ENCODE data around the gene DLAT.

DNA sequence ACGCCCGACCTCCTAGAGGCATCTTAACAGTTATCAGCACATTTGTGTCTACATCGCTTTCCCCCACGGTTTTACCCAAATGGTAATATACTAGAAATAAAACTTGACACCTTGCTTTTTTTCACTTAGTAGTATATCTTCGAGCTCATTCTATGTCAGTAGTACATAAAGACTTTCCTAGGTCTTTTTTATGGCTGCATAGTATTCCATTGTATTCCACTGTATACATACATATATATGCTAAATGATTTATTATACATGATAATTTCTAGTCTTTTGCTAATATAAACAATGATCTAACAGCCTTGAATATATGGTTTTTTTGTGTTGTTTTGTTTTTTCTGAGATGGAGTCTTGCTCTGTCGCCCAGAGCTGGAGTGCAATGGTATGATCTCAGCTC lies 34.8 kb upstream of the DLAT start:
- TF ChIP-seq, protein P1, sequence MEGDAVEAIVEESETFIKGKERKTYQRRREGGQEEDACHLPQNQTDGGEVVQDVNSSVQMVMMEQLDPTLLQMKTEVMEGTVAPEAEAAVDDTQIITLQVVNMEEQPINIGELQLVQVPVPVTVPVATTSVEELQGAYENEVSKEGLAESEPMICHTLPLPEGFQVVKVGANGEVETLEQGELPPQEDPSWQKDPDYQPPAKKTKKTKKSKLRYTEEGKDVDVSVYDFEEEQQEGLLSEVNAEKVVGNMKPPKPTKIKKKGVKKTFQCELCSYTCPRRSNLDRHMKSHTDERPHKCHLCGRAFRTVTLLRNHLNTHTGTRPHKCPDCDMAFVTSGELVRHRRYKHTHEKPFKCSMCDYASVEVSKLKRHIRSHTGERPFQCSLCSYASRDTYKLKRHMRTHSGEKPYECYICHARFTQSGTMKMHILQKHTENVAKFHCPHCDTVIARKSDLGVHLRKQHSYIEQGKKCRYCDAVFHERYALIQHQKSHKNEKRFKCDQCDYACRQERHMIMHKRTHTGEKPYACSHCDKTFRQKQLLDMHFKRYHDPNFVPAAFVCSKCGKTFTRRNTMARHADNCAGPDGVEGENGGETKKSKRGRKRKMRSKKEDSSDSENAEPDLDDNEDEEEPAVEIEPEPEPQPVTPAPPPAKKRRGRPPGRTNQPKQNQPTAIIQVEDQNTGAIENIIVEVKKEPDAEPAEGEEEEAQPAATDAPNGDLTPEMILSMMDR (IDR thresholded peaks at IDR 0.05 in 8 of 11, conservative IDR thresholded peaks at IDR 0.05 in 3 of 11): no peak
- TF ChIP-seq POLR2A (IDR thresholded peaks at IDR 0.05) (no peak), POLR2AphosphoS5 (IDR thresholded peaks at IDR 0.05) (no peak)
